Epithelial cell of prostate (primary cell): ENCODE results near the gene MXD3.
"Not testable (repeated sequence)": the region's sequence is repeated elsewhere in the genome, so short reads cannot be mapped to it uniquely, and the experiment has no call there.

Experiments
- DNase-seq: peaks from one replicate; pipeline ENCODE4 v3.0.0-alpha.2; 2011; ENCODE audit warnings: low read depth, low spot score
- H3K27ac ChIP-seq: fragments of 450-650 bp; 2 replicates; pipeline ENCODE4 v1.5.1; 2017; ENCODE audit warnings: mild to moderate bottlenecking

MXD3 gene

DNA sequence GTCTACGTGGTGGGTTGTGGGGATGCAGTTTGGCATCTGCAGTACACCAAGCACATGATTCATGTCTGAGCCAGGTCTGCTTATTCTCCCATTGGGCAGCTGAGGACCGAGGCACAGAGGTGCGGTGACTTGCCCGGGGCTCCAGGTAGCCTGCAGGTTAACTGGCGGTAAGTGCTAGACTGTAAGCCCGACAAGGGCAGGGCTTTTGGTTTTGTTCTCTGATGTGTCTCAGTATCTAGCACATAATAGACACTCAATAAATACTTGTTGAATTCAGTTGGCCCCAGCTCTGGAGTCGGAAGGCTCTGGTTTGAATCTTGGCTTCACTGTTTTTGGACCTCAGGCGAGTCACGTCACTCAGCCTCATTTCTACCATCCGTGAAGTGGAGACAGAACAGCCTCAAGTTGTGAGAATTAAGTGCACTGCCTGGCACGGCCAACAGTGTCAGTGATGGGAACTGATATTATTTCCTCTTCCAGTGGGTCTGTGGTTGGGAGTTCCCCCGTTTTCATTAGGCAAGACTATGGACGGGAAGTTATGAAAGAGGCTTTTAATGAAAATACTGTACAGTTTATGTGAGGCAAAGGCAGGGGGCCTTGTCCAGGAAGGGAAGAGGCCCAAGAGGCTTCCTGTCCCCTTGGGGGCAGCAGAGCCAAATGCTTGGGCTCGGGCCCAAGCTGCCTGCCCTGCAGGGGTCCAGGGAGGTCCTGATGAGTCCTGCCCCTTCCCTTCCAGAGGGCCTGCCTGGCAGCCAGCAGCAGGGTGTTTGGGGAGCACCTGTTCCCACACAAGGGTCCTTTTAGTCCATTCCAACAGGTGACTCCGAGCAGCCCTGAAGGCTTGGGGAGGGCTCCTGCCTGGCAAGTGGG is 4.8 kb downstream of the MXD3 start:
- no peak for DNase-seq
- peak overlapping the region; percentile 85 for H3K27ac ChIP-seq

GRCh38 chr5:177306103-177306640 is 5.5 kb downstream of the MXD3 start:
- not testable (repeated sequence) for DNase-seq
- peak overlapping the region; percentile 85 for H3K27ac ChIP-seq

- H3K27ac ChIP-seq = peak overlapping the region; percentile 85
- DNase-seq = no peak
Observed at GRCh38 chr5:177304392-177305119, 7.1 kb downstream of the MXD3 start.

GRCh38 chr5:177303925-177304391 is 7.7 kb downstream of the MXD3 start:
- DNase-seq = no peak
- peak overlapping the region; percentile 85 for H3K27ac ChIP-seq

GRCh38 chr5:177303121-177303924 is 8.4 kb downstream of the MXD3 start, which contains the start of the genes PRELID1 and RAB24:
TSS of gene PRELID1 (plus strand) at chr5:177303799. CDS start at chr5:177303986, 187 bp downstream.
TSS of gene RAB24 (minus strand) at chr5:177303719. CDS start at chr5:177303288, 431 bp downstream.
- H3K27ac ChIP-seq = peak within 1 kb of the TSS; percentile 85
- no peak for DNase-seq

GRCh38 chr5:177302354-177303110 is 9.2 kb downstream of the MXD3 start:
- no peak for DNase-seq
- H3K27ac ChIP-seq = peak overlapping the region; percentile 85

DNA sequence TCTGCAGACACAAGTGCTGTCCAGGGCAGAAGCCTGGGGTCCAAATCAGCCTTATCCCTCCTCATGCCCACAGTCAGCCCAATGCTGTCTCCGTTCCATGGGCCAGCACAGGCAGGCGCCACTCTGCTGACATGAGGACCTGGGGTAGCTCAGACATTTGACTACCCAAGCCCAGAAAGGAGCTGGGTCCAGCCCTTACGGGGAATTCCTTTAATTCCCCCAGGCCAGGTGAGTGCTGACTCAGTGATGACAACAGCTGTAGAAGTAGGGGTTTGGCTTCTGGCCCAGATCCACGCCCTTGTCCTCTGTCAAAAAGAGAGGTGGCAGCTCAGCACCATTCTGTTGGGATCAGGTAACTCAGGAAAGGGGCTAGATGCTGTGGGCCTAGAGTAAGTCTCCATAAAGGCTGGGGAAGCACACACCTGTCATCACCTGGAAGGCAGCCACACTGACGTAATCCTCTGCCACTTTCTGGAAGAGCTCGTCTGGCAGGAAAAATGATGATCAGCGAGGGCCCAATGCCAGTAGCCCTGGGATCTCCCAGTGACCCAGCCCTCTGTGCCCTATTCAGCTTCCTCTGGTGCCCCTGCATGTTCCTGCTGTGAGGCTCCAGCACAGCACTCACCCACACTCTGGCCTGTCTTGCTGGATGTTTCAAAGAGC is 10.1 kb downstream of the MXD3 start:
- DNase-seq = peak; percentile 88
- peak overlapping the region; percentile 85 for H3K27ac ChIP-seq

DNA sequence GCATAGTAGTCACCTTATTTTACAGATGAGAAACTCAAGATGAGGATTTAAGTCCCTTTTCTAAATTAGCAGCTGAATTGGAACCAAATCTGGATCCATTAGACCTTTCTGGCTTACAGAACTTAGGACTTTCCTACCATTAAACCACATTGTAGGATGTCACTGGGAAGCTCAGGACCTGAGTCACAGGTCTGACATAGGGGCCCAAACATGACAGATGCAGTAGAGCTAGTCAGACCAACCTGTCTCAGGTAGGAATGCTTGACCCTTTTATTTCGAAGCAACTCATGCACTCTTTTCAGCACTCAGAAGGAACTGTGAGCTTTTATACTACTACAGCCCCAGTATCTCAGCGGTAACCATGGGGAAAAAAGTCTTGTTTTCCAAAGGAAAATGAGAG is 10.7 kb downstream of the MXD3 start:
- DNase-seq = no peak

DNA sequence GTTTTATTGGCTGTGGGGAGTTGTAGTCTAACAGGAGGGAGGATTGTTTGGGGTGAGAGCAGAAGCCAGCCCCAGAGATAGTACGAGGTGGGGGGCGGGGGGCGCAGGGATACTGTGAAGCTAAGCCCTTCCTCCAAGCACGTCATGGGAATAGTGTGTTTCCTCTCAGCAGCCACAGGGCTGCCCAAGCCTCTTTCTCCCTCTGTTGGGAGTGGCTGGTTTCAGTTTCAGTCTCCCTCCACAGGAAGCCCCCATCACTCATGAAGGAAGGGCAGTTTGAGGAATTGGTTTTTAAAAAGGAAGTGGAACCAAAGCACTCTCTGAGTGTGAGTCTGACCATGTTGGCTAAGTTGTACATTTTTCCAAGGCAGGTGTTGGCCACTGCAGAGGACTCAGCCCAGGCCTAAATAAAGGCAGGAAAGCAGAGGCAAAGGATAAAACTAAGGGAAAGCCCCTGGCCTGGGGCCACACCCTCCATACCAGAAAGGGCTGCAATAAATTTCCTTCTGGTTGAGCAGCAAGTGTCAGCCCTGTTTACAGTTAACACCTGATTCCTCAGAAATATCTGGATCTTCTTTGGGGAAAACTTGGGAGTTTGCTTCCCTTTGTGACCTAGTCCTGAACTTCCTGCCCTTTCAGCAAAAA is 11.3 kb downstream of the MXD3 start:
- DNase-seq = no peak
- peak overlapping the region; percentile 85 for H3K27ac ChIP-seq

More for the DNA sequence above, 10.7 kb downstream of the MXD3 start:
- H3K27ac ChIP-seq = peak overlapping the region; percentile 85

DNA sequence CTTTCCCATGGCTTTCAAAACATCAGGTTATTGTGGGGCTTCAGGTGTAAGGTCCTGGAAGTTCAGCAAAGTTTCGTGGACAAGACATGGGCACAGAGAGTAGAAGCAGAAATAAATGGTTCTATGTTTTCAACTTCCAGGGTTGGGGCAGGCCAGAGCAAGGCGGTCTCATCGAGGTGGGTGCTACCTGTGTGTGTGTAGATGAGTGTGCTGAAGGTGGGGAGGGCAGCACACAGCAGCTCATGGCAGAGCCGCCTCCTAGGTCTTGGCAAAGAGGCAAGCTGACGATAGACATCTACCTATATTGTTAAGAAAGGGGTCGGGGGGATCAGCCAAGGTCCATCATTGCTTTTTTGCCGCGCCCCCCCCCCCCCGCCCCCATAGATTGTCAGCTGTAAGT is 12.0 kb downstream of the MXD3 start:
- H3K27ac ChIP-seq = peak overlapping the region; percentile 85

DNA sequence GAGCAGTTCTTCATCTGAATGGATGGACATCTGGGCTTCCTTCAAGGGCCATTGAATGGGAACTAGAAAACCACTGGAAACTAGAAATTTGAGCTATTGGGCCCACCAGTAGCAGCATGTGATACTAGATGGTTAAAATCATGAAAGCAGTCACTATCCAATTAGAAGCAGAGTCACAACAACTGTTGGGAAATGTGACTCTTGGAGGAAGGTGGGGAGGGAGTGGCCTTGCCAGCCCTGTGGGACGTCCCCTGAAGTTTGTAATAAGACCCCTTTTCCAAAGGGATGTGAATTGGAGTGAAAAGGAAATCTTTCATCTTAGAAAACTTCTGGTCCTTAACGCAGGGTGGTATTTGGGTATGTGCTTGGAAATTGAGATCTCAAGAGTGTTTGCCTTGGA is 13.8 kb downstream of the MXD3 start:
- H3K27ac ChIP-seq = no peak overlapping the region

More for the DNA sequence above, 12.0 kb downstream of the MXD3 start:
- DNase-seq = no peak

GRCh38 chr5:177296581-177296980 is 15.1 kb downstream of the MXD3 start:
- no peak for DNase-seq
- H3K27ac ChIP-seq = no peak overlapping the region

More for the DNA sequence above, 13.8 kb downstream of the MXD3 start:
- DNase-seq = no peak

DNA sequence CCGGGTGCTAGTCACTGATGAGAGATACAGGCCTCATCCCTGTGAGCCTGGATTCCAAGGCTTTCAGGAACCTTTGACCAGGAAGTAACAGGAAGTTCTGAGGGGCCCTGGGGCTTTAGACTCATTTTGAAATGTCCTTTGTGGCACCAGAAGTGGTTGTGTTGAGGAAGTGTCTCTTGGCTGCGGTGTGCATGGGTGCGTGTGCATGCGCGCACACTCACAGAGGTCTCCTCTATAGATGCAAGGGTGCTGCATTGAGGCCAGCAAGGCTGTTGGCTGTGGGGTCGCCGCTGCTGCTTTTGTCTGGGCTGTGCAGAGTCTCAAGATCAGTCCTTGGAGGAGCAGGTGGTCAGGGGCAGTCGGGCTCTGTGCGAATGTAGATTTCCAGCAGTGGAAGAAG is 15.8 kb downstream of the MXD3 start:
- DNase-seq = no peak
- H3K27ac ChIP-seq = no peak overlapping the region

- no peak for DNase-seq
- no peak overlapping the region for H3K27ac ChIP-seq
Observed at GRCh38 chr5:177294632-177295031, 17.1 kb downstream of the MXD3 start.

DNA sequence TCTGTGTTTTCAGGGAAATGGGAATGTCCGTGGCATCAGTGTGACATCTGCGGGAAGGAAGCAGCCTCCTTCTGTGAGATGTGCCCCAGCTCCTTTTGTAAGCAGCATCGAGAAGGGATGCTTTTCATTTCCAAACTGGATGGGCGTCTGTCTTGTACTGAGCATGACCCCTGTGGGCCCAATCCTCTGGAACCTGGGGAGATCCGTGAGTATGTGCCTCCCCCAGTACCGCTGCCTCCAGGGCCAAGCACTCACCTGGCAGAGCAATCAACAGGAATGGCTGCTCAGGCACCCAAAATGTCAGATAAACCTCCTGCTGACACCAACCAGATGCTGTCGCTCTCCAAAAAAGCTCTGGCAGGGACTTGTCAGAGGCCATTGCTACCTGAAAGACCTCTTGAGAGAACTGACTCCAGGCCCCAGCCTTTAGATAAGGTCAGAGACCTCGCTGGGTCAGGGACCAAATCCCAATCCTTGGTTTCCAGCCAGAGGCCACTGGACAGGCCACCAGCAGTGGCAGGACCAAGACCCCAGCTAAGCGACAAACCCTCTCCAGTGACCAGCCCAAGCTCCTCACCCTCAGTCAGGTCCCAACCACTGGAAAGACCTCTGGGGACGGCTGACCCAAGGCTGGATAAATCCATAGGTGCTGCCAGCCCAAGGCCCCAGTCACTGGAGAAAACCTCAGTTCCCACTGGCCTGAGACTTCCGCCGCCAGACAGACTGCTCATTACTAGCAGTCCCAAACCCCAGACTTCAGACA is 17.7 kb downstream of the MXD3 start:
- no peak overlapping the region for H3K27ac ChIP-seq
- DNase-seq = no peak

GRCh38 chr5:177291735-177292134 is 20.0 kb downstream of the MXD3 start:
- no peak for DNase-seq
- no peak overlapping the region for H3K27ac ChIP-seq

- DNase-seq = no peak
- no peak overlapping the region for H3K27ac ChIP-seq
Observed at GRCh38 chr5:177290816-177291596, 20.7 kb downstream of the MXD3 start.
